Ovary (tissue), 3 donors: ENCODE measurements around the gene TCF7L1.

Experiments used
- CTCF ChIP-seq, 3 donors: fragments of 450-650 bp in 2 of 3; fragments of 200-600 bp in 1 of 3; IDR thresholded peaks; one replicate each; pipeline versions ENCODE4 v1.5.1 to v1.8.0; 2016 to 2022; ENCODE audit warnings: antibody characterized with exemption in 3 of 3, mild to moderate bottlenecking in 1 of 3
- POLR2A ChIP-seq: fragments of 450-650 bp; IDR thresholded peaks from one replicate; pipeline ENCODE4 v1.6.1; 2017; ENCODE audit warnings: antibody characterized with exemption, mild to moderate bottlenecking, moderate library complexity
- donor health status: DM: no; HTN: no; CAD: no.

DNA sequence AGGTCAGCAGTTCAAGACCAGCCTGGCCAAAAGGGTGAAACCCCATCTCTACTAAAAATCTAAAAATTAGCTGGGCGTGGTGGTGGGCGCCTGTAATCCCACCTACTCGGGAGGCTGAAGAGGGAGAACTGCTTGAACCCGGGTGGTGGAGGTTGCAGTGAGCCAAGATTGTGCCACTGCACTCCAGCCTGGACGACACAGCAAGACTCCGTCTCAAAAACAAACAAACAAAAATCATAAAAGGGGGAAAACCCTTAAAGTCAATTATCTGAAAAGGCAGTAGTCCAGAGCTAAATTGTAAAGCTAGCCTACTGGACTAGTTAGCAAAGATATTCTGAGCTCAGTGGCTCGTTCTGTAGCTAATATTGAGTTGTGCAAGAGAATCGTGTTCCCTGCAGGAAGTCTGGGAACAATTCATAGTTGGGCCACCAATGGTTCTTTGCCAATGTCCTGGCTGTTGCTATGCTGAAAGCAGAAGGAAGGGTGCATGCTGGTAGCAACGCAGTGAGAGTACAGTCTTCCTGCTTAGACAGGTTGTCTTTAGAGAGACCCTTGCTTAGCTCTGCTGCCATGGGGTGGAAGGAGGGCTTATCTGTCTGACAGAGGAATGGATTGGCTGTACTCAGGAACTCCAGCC is 190.3 kb downstream of the TCF7L1 start:
- TF ChIP-seq CTCF (IDR thresholded peaks at IDR 0.05) = no peak
- TF ChIP-seq POLR2A = no peak
